Stimulated activated naive CD8-positive, alpha-beta T cell treated with anti-CD3 and anti-CD28 coated beads, Interleukin-15, Interleukin-2, amounts not matched to agents 100 ng/mL and 50 ng/mL, for 24 hours (primary cell): ENCODE results near the gene SEMA5A.
"Not testable (repeated sequence)": the region's sequence is repeated elsewhere in the genome, so short reads cannot be mapped to it uniquely, and the experiment has no call there.

Experiments used
- H3K27ac Mint-ChIP-seq: one replicate; pipeline ENCODE4 v1.8.0; 2021; ENCODE audit warnings: mild to moderate bottlenecking, mixed read lengths
- H3K27me3 Mint-ChIP-seq: one replicate; pipeline ENCODE4 v1.8.0; 2021; ENCODE audit warnings: mixed read lengths
- H3K36me3 Mint-ChIP-seq: one replicate; pipeline ENCODE4 v1.8.0; 2021; ENCODE audit warnings: low read depth, mixed read lengths
- H3K4me1 Mint-ChIP-seq: one replicate; pipeline ENCODE4 v1.8.0; 2021; ENCODE audit warnings: low read depth, mixed read lengths
- H3K4me3 Mint-ChIP-seq: one replicate; pipeline ENCODE4 v1.8.0; 2021; ENCODE audit warnings: mild to moderate bottlenecking, mixed read lengths
- H3K9me3 Mint-ChIP-seq: one replicate; pipeline ENCODE4 v1.8.0; 2021; ENCODE audit warnings: mixed read lengths

The SEMA5A gene

GRCh38 chr5:9408964-9409363 lies 136.9 kb downstream of the SEMA5A start:
- Mint-ChIP-seq H3K36me3 (no peaks in the 10 kb centered on the region), H3K27ac (no peak overlapping the region), H3K27me3 (no peaks in the 10 kb centered on the region), H3K4me1 (no peaks in the 10 kb centered on the region), H3K4me3 (no peak overlapping the region), H3K9me3 (no peaks in the 10 kb centered on the region)

DNA sequence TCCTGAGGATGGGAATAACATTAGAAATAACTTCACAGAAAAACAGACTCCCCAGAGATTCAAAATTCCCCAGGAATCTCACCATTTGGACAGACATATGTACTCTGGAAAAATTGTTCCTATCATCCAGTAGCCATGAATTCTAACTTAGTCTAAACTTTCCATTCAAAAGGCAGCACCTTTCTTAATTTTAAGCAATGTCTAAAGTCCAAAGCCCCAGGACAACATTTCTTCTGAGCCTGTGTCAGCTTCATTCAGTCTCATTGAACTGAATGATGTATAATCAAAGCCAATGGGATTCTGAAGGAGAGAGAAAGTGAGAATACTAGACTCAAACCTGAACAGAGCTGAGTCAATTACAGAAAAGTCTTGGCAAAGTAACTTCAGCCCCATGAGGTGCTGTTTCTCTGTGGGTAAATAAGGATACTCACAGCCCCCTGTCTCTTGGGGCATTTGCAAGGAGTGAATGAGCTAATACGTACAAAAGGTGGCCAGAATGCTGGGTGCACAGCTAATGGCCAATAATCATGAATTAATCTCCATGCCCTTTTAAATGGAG lies 140.6 kb downstream of the SEMA5A start:
- Mint-ChIP-seq H3K4me3 (no peak overlapping the region), H3K27me3 (no peaks in the 10 kb centered on the region), H3K36me3 (no peaks in the 10 kb centered on the region), H3K9me3 (peaks cover 5% of the 10 kb centered on the region), H3K4me1 (no peaks in the 10 kb centered on the region), H3K27ac (no peak overlapping the region)

- no peak overlapping the region for H3K27ac Mint-ChIP-seq
- no peak overlapping the region for H3K4me3 Mint-ChIP-seq
- H3K27me3 Mint-ChIP-seq, result no peaks in the 10 kb centered on the region
Measured at GRCh38 chr5:9401786-9402472, 143.9 kb downstream of the SEMA5A start.

DNA sequence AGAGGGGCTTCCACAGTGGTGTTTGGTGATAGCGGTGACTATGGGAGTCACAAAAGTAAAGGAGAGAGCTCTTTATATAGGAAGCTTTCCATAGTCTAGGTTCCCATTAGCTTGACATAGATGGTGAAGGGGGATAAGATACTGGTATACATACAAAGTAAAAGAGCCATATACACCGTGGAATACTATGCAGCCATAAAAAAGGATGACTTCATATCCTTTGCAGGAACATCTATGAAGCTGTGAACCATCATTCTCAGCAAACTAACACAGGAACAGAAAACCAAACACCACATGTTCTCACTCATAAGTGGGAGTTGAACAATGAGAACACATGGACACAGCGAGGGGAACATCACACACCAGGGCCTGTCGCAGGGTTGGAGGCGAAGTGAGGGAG lies 146.1 kb downstream of the SEMA5A start:
- not testable (repeated sequence) for H3K4me1 Mint-ChIP-seq

More at GRCh38 chr5:9401786-9402472, 143.9 kb downstream of the SEMA5A start:
- Mint-ChIP-seq H3K4me1 (no peaks in the 10 kb centered on the region), H3K36me3 (no peaks in the 10 kb centered on the region), H3K9me3 (peaks cover 5% of the 10 kb centered on the region)

DNA sequence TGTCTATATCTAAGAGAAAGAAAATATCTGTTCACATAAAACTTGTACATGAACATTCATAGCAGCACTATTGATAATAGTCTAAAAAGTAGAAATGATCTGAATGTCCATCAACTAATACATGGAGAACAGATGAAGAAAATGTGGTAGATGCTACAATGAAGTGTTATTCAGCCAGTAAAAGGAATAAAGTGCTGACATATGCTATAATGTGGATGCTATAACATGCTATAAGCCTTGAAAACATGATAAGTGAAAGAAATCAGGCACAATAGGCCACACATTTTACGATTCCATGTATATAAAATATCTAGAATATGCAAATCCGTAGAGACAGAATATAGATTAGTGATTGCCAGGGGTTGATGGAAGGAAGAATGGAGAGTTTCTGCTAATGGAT lies 146.8 kb downstream of the SEMA5A start:
- no peaks in the 10 kb centered on the region for H3K4me1 Mint-ChIP-seq
- H3K27me3 Mint-ChIP-seq, result no peaks in the 10 kb centered on the region
- H3K27ac Mint-ChIP-seq, result no peak overlapping the region
- H3K4me3 Mint-ChIP-seq, result no peak overlapping the region
- H3K36me3 Mint-ChIP-seq, result no peaks in the 10 kb centered on the region
- peaks cover 9% of the 10 kb centered on the region for H3K9me3 Mint-ChIP-seq

More for the DNA sequence above, 146.1 kb downstream of the SEMA5A start:
- H3K36me3 Mint-ChIP-seq, H3K27me3 Mint-ChIP-seq, H3K9me3 Mint-ChIP-seq, H3K4me3 Mint-ChIP-seq, H3K27ac Mint-ChIP-seq: not testable (repeated sequence)

DNA sequence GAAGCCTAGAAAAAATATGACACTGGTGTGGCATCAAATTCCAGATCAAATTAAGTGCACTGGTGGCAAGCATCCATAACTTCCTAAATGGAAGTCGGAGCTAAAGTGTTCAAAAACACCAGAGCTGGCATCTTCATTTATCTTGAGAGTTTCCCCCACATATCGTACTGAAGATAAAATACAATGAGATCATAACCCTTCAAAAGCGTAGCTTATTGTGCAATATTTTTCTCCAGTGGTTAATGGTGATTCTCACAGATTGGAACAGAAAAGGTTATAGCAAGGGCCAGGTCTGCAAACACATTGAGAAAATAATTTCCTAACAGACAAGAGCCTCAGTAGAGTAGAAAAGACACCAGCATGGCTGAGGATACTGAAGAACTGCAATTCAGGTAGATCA lies 147.6 kb downstream of the SEMA5A start:
- Mint-ChIP-seq H3K4me3 (no peak overlapping the region), H3K27ac (no peak overlapping the region), H3K9me3 (peaks cover 9% of the 10 kb centered on the region), H3K36me3 (no peaks in the 10 kb centered on the region), H3K27me3 (no peaks in the 10 kb centered on the region), H3K4me1 (no peaks in the 10 kb centered on the region)

DNA sequence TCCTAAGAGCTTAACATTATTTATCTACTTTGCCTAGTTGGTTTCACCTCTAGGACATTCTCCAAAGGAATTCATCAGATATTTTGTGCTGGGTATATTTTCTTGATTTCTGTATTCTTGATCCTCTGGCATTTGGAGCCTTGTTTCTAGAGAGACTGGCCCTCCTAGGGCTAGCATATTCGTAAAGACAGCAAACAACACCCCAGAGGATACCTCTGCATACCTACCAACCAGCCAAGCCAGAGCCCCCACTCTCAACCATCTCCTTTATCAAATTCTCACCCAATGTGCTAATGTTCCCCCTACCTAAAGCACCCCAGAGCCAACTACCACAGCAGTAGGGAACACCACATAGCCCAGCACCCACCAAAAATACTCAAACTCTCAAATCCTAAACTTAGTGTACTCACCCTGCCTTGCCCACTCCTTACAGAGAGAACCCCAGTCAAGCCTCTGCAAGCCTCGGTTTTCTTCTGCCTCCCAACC lies 149.5 kb downstream of the SEMA5A start:
- H3K27me3 Mint-ChIP-seq, result no peaks in the 10 kb centered on the region
- peaks cover 4% of the 10 kb centered on the region for H3K9me3 Mint-ChIP-seq
- H3K36me3 Mint-ChIP-seq, result no peaks in the 10 kb centered on the region
- H3K4me1 Mint-ChIP-seq, result no peaks in the 10 kb centered on the region
- no peak overlapping the region for H3K4me3 Mint-ChIP-seq
- no peak overlapping the region for H3K27ac Mint-ChIP-seq

DNA sequence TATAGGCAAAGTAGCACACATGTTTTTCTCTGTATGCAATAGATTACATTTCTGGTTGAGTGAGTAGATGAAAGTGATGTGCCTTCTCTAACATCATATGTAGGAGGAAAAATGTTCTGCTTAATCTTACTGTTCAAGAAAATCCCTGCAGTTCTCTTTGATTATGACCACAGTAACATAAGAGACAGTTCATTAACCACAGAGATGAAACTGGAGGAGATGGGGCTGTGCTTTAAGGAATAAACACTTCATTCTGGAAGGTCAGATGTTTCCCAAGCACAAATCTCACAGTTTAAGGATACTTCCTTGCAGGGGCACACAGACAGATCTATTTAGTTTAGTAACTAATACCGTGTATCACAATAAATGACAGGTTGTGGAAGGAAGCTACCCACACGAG lies 150.2 kb downstream of the SEMA5A start:
- H3K36me3 Mint-ChIP-seq, result no peaks in the 10 kb centered on the region

DNA sequence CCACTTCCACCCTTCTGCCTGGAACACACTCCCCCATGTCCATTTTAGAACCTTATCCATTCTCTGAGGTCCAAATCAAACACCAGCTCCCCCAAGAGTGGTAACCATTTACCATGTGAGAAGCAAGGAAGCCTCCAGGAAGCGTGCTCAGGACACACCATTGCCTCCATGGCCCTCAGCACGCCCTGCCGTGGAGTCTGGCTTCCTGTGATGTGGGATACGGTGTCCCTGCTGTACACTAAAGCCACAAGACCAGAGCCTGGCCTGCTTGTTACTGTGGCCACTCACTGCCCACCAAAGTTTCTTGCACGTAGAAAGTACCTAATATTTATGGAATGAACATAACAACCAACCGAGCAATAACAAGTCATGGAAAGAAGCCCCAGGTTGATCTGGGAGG lies 151.7 kb downstream of the SEMA5A start:
- Mint-ChIP-seq H3K27ac (no peak overlapping the region), H3K4me1 (no peaks in the 10 kb centered on the region)

More for the DNA sequence above, 150.2 kb downstream of the SEMA5A start:
- Mint-ChIP-seq H3K4me1 (no peaks in the 10 kb centered on the region), H3K4me3 (no peak overlapping the region), H3K9me3 (peaks cover 4% of the 10 kb centered on the region), H3K27ac (no peak overlapping the region), H3K27me3 (no peaks in the 10 kb centered on the region)

DNA sequence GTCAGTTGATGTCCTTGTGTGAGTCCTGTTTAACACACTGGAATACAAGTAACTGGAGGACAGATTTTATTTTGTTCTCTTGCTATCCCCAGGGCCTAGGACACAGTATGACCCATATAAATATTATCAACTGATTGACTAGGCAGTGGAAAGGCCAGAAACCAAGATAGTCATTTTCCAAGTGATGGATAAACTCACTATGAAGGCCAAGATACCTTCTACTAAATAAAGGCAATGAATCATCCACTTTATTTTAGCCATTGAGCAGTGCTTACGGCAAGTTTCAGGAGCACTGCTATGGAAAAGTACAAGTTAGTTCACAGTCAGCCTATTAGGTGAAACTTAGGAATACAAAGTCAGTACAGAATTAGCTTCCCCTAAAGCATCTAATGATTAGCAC lies 153.2 kb downstream of the SEMA5A start:
- peaks cover 16% of the 10 kb centered on the region for H3K9me3 Mint-ChIP-seq
- H3K36me3 Mint-ChIP-seq, result no peaks in the 10 kb centered on the region
- H3K27ac Mint-ChIP-seq, result no peak overlapping the region
- no peak overlapping the region for H3K4me3 Mint-ChIP-seq
- H3K4me1 Mint-ChIP-seq, result no peaks in the 10 kb centered on the region
- H3K27me3 Mint-ChIP-seq, result no peaks in the 10 kb centered on the region

More for the DNA sequence above, 151.7 kb downstream of the SEMA5A start:
- H3K36me3 Mint-ChIP-seq, result no peaks in the 10 kb centered on the region
- H3K9me3 Mint-ChIP-seq, result peaks cover 12% of the 10 kb centered on the region
- H3K4me3 Mint-ChIP-seq, result no peak overlapping the region
- no peaks in the 10 kb centered on the region for H3K27me3 Mint-ChIP-seq

- no peak overlapping the region for H3K27ac Mint-ChIP-seq
- H3K36me3 Mint-ChIP-seq, result no peaks in the 10 kb centered on the region
- no peak overlapping the region for H3K4me3 Mint-ChIP-seq
- peaks cover 12% of the 10 kb centered on the region for H3K9me3 Mint-ChIP-seq
- H3K4me1 Mint-ChIP-seq, result no peaks in the 10 kb centered on the region
- no peaks in the 10 kb centered on the region for H3K27me3 Mint-ChIP-seq
Measured at GRCh38 chr5:9391080-9391479, 154.8 kb downstream of the SEMA5A start.

DNA sequence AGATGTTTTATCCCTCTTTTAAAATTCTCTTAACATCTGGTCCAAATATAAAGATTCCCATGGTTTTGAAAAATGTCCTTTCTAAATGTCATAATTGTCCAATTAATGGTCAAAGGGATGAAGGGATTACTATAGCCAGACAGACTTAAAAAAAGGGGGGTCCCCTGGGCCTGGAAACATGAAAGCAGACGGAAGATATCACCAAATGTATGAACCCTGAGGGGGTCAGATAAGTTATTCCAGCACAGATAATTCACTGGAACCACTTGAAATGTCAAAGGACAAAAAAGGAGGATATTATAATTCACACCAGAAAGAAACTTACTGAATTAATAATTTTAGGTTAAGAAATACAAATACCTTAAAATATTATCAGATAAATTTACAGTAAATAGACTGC lies 155.8 kb downstream of the SEMA5A start:
- Mint-ChIP-seq H3K27ac (no peak overlapping the region), H3K4me3 (no peak overlapping the region), H3K4me1 (no peaks in the 10 kb centered on the region), H3K36me3 (no peaks in the 10 kb centered on the region), H3K9me3 (peaks cover 12% of the 10 kb centered on the region), H3K27me3 (no peaks in the 10 kb centered on the region)

- H3K4me3 Mint-ChIP-seq, result no peak overlapping the region
- H3K4me1 Mint-ChIP-seq, result no peaks in the 10 kb centered on the region
- no peaks in the 10 kb centered on the region for H3K27me3 Mint-ChIP-seq
- peaks cover 12% of the 10 kb centered on the region for H3K9me3 Mint-ChIP-seq
- H3K27ac Mint-ChIP-seq, result no peak overlapping the region
- H3K36me3 Mint-ChIP-seq, result no peaks in the 10 kb centered on the region
Measured at GRCh38 chr5:9388941-9389674, 156.8 kb downstream of the SEMA5A start.

GRCh38 chr5:9387879-9388278 lies 158.0 kb downstream of the SEMA5A start:
- H3K4me3 Mint-ChIP-seq, result no peak overlapping the region
- no peaks in the 10 kb centered on the region for H3K4me1 Mint-ChIP-seq

DNA sequence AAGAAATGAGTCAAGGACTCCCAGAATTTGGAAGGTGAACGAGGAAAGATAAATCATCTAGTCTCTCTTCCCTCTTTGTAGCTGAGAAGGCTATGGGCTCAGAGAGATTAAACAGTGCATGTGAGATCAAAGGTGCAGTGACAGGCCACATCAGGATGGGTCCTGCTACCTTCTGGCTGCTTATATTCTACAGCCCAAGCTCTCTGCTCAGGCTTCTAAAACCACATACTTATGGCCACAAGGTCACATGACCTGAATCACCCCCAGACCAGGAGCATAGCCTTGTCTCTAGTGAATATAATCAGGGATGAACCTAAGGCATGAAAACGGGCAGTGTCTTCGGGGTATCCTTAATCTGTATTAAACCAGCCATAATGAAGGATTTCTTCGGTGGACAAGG lies 158.9 kb downstream of the SEMA5A start:
- no peaks in the 10 kb centered on the region for H3K4me1 Mint-ChIP-seq
- no peak overlapping the region for H3K27ac Mint-ChIP-seq
- peaks cover 12% of the 10 kb centered on the region for H3K9me3 Mint-ChIP-seq

More at GRCh38 chr5:9387879-9388278, 158.0 kb downstream of the SEMA5A start:
- Mint-ChIP-seq H3K36me3 (no peaks in the 10 kb centered on the region), H3K9me3 (peaks cover 12% of the 10 kb centered on the region), H3K27ac (no peak overlapping the region), H3K27me3 (no peaks in the 10 kb centered on the region)

More for the DNA sequence above, 158.9 kb downstream of the SEMA5A start:
- no peaks in the 10 kb centered on the region for H3K36me3 Mint-ChIP-seq
- H3K4me3 Mint-ChIP-seq, result no peak overlapping the region
- H3K27me3 Mint-ChIP-seq, result no peaks in the 10 kb centered on the region
